GM18505 (cell line): ENCODE data around the gene DPH6.
"Not testable (repeated sequence)": the region's sequence is repeated elsewhere in the genome, so short reads cannot be mapped to it uniquely, and the experiment has no call there.

ENCODE experiments used
- ATAC-seq: cut with Tn5 transposase; IDR thresholded peaks from one replicate; pipeline ENCODE4 v1.9.1; 2021; ENCODE audit not compliant: unreplicated experiment
- POLR2A ChIP-seq: IDR thresholded peaks from 4 replicates; pipeline ENCODE4 v1.6.1; 2011; ENCODE audit warnings: borderline replicate concordance; ENCODE audit not compliant: insufficient read depth, insufficient read length; ENCODE audit errors: extremely low read depth

The DPH6 gene

DNA sequence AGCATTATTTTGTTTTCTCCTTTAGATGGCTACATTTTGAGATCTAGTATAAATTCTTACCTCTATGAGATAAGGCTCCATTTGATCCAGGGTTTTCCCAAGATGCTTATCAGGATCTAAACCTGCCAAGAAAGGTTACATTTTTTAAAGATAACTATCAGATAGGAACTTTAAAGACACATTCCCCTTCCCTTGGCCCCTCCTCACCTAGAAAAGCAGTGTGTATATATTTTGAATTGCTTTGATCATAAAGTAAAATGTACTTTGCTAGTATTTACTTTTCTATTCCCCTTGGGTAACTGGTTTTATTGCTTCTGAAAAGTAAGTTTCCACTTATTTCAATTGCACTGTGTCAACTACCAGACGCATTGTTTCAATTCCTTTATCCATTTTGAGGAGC is 135.2 kb downstream of the DPH6 start:
- no peak for ATAC-seq
- TF ChIP-seq POLR2A: no peak

DNA sequence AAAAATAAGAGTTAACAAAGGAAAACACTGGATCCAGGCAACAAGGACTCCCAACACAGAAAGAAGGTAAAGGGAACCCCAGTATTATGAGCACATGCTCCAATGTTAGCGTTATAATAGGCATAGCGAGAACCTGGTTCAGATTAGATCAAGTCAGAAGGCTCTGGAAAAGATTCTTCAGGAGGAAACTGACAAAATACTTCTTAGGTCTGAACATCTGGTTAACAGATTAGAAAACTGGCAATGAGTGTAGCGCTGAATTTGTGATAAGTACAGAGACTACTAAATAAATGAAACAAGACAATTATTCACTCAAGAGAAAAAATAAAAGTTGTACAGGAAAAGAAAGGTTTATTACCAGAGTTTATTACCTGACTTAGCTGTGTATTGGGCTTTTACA is 146.1 kb downstream of the DPH6 start:
- TF ChIP-seq POLR2A: no peak
- ATAC-seq: no peak

DNA sequence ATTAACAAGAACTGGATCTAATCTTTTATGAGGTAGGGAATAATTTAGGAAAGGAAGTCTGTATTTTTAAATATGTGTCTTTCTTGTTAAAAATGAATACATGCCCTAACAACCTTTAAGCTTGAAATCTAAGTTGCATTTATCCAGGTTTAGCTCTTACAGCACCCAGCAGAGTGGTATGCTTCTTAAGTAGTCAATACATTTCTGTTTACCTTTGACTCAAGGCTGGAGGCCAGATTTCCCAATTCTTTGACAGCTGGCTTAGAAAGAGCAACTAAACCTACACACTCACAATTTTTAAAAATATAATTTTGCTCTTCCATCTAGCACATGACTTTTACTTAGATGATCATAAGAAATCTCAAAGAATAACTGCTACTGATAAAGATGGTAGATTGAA is 148.9 kb downstream of the DPH6 start:
- no peak for TF ChIP-seq POLR2A
- no peak for ATAC-seq

DNA sequence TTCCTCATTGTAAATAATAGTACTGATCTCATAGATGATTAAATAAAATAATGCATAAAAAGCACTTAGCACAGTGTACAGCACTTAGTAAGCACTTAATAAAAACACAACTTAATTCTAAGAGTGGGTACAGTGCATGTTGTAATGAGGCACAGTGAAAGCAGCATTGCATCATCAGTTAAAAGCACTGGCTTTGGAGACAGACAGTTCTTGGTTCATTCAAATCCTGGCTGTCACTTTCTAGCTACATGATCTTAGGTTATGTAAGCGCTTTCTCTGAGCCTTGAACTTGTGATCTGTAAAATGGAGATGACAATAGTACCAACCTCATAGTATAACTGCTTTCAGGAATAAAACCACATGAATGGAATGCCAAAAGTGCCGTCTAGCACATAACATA is 151.5 kb downstream of the DPH6 start:
- no peak for ATAC-seq
- TF ChIP-seq POLR2A: no peak

GRCh38 chr15:35393398-35393797 is 152.6 kb downstream of the DPH6 start:
- TF ChIP-seq POLR2A: no peak
- no peak for ATAC-seq

DNA sequence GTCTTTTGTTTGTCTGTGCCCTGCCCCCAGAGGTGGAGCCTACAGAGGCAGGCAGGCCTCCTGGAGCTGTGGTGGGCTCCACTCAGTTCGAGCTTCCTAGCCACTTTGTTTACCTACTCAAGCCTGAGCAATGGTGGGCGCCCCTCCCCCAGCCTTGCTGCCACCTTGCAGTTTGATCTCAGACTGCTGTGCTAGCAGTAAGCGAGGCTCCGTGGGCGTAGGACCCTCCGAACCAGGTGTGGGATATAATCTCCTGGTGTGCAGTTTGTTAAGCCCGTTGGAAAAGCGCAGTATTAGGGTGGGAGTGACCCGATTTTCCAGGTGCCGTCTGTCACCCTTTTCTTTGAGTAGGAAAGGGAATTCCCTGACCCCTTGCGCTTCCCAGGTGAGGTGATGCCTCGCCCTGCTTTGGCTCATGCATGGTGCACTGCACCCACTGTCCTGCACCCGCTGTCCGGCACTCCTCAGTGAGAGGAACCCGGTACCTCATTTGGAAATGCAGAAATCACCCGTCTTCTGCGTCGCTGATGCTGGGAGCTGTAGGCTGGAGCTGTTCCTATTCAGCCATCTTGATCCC is 154.5 kb downstream of the DPH6 start:
- ATAC-seq: not testable (repeated sequence)

- no peak for TF ChIP-seq POLR2A
- no peak for ATAC-seq
These were observed 162.5 kb downstream of the DPH6 start for GRCh38 chr15:35383506-35383905.

DNA sequence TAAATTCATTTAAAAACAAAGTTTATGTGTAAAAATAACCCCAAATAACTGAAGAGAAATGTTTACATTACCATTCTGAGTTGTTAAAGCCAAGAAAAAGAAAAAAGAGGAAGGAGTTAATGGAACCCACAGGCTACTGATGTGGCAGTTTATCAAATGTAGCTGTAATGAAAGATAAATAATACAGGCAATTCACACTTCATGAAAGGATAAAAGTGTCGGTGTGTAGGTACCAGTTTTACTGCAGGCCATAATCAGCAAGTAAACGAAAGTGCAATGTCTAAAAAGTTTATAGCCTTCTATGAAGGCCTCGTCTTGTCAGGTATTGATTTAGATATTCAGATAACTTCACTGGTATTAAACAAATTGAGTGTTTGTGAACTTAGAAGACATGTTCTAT is 164.6 kb downstream of the DPH6 start:
- no peak for ATAC-seq

GRCh38 chr15:35379972-35380371 is 166.0 kb downstream of the DPH6 start:
- no peak for ATAC-seq
- no peak for TF ChIP-seq POLR2A

More for the DNA sequence above, 164.6 kb downstream of the DPH6 start:
- TF ChIP-seq POLR2A: no peak

DNA sequence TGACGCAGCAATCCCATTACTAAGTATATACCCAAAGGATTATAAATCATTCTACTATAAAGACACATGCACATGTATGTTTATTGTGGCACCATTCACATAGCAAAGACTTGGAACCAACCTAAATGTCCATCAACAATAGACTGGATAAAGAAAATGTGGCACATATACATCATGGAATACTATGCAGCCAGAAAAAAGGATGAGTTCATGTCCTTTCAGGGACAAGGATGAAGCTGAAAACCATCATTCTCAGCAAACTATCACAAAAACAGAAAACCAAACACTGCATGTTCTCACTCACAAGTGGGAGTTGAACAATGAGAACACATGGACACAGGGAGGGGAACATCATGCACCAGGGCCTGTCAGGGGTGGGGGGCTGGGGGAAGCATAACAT is 167.5 kb downstream of the DPH6 start:
- ATAC-seq: not testable (repeated sequence)

- no peak for TF ChIP-seq POLR2A
- no peak for ATAC-seq
These were observed 169.3 kb downstream of the DPH6 start for GRCh38 chr15:35376707-35377106.

GRCh38 chr15:35374661-35375060 is 171.3 kb downstream of the DPH6 start:
- no peak for ATAC-seq
- no peak for TF ChIP-seq POLR2A

- ATAC-seq: no peak
- no peak for TF ChIP-seq POLR2A
These were observed 183.7 kb downstream of the DPH6 start for GRCh38 chr15:35362195-35362829.

DNA sequence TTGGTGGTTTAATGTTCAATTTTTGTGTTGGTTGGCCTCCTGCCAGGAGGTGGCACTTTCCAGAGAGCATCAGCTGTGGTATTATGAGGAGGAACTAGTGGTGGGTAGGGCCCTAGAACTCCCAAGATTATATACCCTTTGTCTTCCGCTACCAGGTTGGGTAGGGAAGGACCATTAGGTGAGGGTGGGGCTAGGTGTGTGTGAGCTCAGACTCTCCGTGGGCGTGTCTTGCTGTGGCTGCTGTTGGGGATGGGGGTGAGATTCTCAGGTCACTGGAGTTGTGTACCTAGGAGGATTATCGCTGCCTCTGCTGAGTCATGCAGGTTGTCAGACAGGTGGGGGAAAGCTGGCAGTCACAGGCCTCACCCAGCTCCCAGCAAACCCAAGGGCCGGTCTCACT is 187.1 kb downstream of the DPH6 start:
- no peak for ATAC-seq
- TF ChIP-seq POLR2A: no peak

GRCh38 chr15:35351059-35351458 is 194.9 kb downstream of the DPH6 start:
- ATAC-seq: no peak
- no peak for TF ChIP-seq POLR2A
